GM23338 (cell line): Measurements from ENCODE around the gene DESI2. TPM values are rescaled to one million over a fixed set of nuclear protein-coding genes. Genes with fewer than 3 reads are reported as not detected.
A peak's percentile ranks its signal among the peaks of the same experiment; 100 is the strongest.

Source experiments
- ATAC-seq: fragments of 200-7000 bp; cut with Tn5 transposase; 3 replicates; pipeline ENCODE4 v1.9.1; 2020
- DNase-seq: peaks from one replicate; pipeline ENCODE4 v3.0.0-alpha.2; 2015; ENCODE audit warnings: low spot score
- H2AFZ ChIP-seq: fragments of 200-600 bp; sonication (generic); 2 replicates; pipeline ENCODE4 v1.8.0; 2016; ENCODE audit warnings: antibody characterized with exemption, mild to moderate bottlenecking, moderate library complexity
- H3F3A ChIP-seq: fragments of 200-600 bp; sonication (generic); replicated peaks from 2 replicates; pipeline ENCODE4 v1.8.0; 2017; ENCODE audit warnings: antibody characterized with exemption, mixed run types, low read depth
- H3K27ac ChIP-seq: fragments of 200-600 bp; sonication (generic); 2 replicates; pipeline ENCODE4 v1.6.1; 2016; ENCODE audit warnings: low read depth
- H3K27me3 ChIP-seq: fragments of 200-600 bp; sonication (generic); 2 replicates; pipeline ENCODE4 v1.8.0; 2016; ENCODE audit warnings: mild to moderate bottlenecking, mixed run types, moderate library complexity; ENCODE audit not compliant: insufficient read depth
- H3K36me3 ChIP-seq: fragments of 200-600 bp; sonication (generic); 2 replicates; pipeline ENCODE4 v1.8.0; 2016; ENCODE audit warnings: mild to moderate bottlenecking; ENCODE audit not compliant: insufficient read depth
- H3K4me1 ChIP-seq: fragments of 200-600 bp; sonication (generic); 2 replicates; pipeline ENCODE4 v1.8.0; 2016; ENCODE audit warnings: mild to moderate bottlenecking, moderate library complexity; ENCODE audit not compliant: insufficient read depth
- H3K4me2 ChIP-seq: fragments of 200-600 bp; sonication (generic); 2 replicates; pipeline ENCODE4 v1.7.1; 2017; ENCODE audit warnings: mixed run types
- H3K4me3 ChIP-seq: fragments of 200-600 bp; sonication (generic); 2 replicates; pipeline ENCODE4 v1.6.1; 2016; ENCODE audit warnings: mixed run types
- H3K79me2 ChIP-seq: fragments of 200-600 bp; sonication (generic); replicated peaks from 2 replicates; pipeline ENCODE4 v1.8.0; 2017; ENCODE audit warnings: mild to moderate bottlenecking; ENCODE audit not compliant: insufficient read depth
- H3K9me2 ChIP-seq: fragments of 200-600 bp; sonication (generic); 2 replicates; pipeline ENCODE4 v1.8.0; 2017; ENCODE audit not compliant: insufficient read depth
- H4K20me1 ChIP-seq: fragments of 200-600 bp; sonication (generic); replicated peaks from 2 replicates; pipeline ENCODE4 v1.8.0; 2017; ENCODE audit warnings: mild to moderate bottlenecking; ENCODE audit not compliant: insufficient read depth
- H3K27ac Mint-ChIP-seq: 2 replicates; pipeline ENCODE4 v1.8.0; 2020; ENCODE audit warnings: inconsistent platforms, mild to moderate bottlenecking, moderate library complexity, mixed read lengths
- H3K27me3 Mint-ChIP-seq: 3 replicates; pipeline ENCODE4 v1.8.0; 2022; ENCODE audit warnings: low read depth, mild to moderate bottlenecking, moderate library complexity, mixed read lengths, inconsistent platforms; ENCODE audit not compliant: insufficient read depth, poor library complexity
- H3K36me3 Mint-ChIP-seq: 3 replicates; pipeline ENCODE4 v1.8.0; 2021; ENCODE audit warnings: low read depth, mild to moderate bottlenecking, inconsistent platforms, moderate library complexity, mixed read lengths
- H3K4me1 Mint-ChIP-seq: 3 replicates; pipeline ENCODE4 v1.8.0; 2020; ENCODE audit warnings: mild to moderate bottlenecking, inconsistent platforms, mixed read lengths
- H3K4me3 Mint-ChIP-seq: 3 replicates; pipeline ENCODE4 v1.8.0; 2021; ENCODE audit warnings: moderate library complexity, mild to moderate bottlenecking, inconsistent platforms, mixed read lengths
- H3K9me3 Mint-ChIP-seq: 3 replicates; pipeline ENCODE4 v1.8.0; 2020; ENCODE audit warnings: moderate library complexity, mild to moderate bottlenecking, inconsistent platforms, mixed read lengths
- CREB1 ChIP-seq: fragments of 250-450 bp; sonication (Bioruptor Pico); IDR thresholded peaks from 2 replicates; pipeline ENCODE4 v1.5.0; 2020; ENCODE audit warnings: low read depth, mild to moderate bottlenecking, moderate library complexity
- ETS1 ChIP-seq: IDR thresholded peaks from 2 replicates; pipeline ENCODE4 v1.6.1; 2016; ENCODE audit warnings: antibody characterized with exemption
- EZH2phosphoT487 ChIP-seq: fragments of 200-600 bp; sonication (generic); IDR thresholded peaks from one replicate; pipeline ENCODE4 v1.8.1; 2018; ENCODE audit warnings: antibody characterized with exemption; ENCODE audit not compliant: unreplicated experiment
- JUNB ChIP-seq: IDR thresholded peaks from one replicate; pipeline ENCODE4 v1.6.1; 2016; ENCODE audit warnings: antibody characterized with exemption; ENCODE audit not compliant: unreplicated experiment
- POLR2AphosphoS5 ChIP-seq: IDR thresholded peaks from 2 replicates; pipeline ENCODE4 v1.6.1; 2016; ENCODE audit warnings: antibody characterized with exemption, low read depth
- STAT1 ChIP-seq: IDR thresholded peaks from one replicate; pipeline ENCODE4 v1.6.1; 2016; ENCODE audit warnings: antibody characterized with exemption; ENCODE audit not compliant: unreplicated experiment
- polyA plus RNA-seq: library from polyadenylated mRNA; unstranded; fragments of >200 nt; fragmentation: Nextera tagmentation; extraction: Ambion mirVana; gene quantifications from 2 replicates; pipeline ENCODE4 v1.2.1, GENCODE V29; 2016
- total RNA-seq: library from RNA; depleted of rRNA; stranded (reverse); fragments of >200 nt; shearing (Covaris generic); gene quantifications from 2 replicates; pipeline ENCODE4 v1.2.3, GENCODE V29; 2014

Gene DESI2
- total and polyA plus RNA-seq, 2 experiments from 2014 or later, result 145 TPM

- no peaks in the 10 kb centered on the region for H4K20me1 ChIP-seq
- ATAC-seq (no peak), DNase-seq (no peak)
- H3K27ac ChIP-seq, result no peak overlapping the region
- Mint-ChIP-seq H3K4me3 (no peak overlapping the region), H3K27ac (no peak overlapping the region), H3K9me3 (peaks cover 14% of the 10 kb centered on the region), H3K4me1 (peaks cover 12% of the 10 kb centered on the region), H3K27me3 (peaks cover 2% of the 10 kb centered on the region), H3K36me3 (peaks cover 14% of the 10 kb centered on the region; the same call in 2 of the 3 replicates)
- TF ChIP-seq CREB1 (no peak), EZH2phosphoT487 (no peak)
- H3K4me3 ChIP-seq, result no peak overlapping the region
- no peaks in the 10 kb centered on the region for H3F3A ChIP-seq
- H3K36me3 ChIP-seq, result no peaks in the 10 kb centered on the region
- H3K79me2 ChIP-seq, result no peaks in the 10 kb centered on the region
- no peak overlapping the region for H2AFZ ChIP-seq
- H3K9me2 ChIP-seq, result peaks cover 11% of the 10 kb centered on the region; the same call in 1 of the 2 replicates
- H3K4me2 ChIP-seq, result no peak overlapping the region
- H3K4me1 ChIP-seq, result no peaks in the 10 kb centered on the region; the same call in 1 of the 2 replicates
- H3K27me3 ChIP-seq, result no peaks in the 10 kb centered on the region
Observed at GRCh38 chr1:244645414-244645813, 7.5 kb upstream of the DESI2 start.

- Mint-ChIP-seq H3K4me1 (peaks cover 16% of the 10 kb centered on the region), H3K36me3 (peaks cover 14% of the 10 kb centered on the region), H3K27ac (no peak overlapping the region), H3K9me3 (peaks cover 14% of the 10 kb centered on the region), H3K27me3 (peaks cover 3% of the 10 kb centered on the region), H3K4me3 (no peak overlapping the region)
- no peak for ATAC-seq
- H3K79me2 ChIP-seq, result no peaks in the 10 kb centered on the region
- H2AFZ ChIP-seq, result no peak overlapping the region
- no peaks in the 10 kb centered on the region for H3F3A ChIP-seq
- H3K4me1 ChIP-seq, result no peaks in the 10 kb centered on the region; the same call in 1 of the 2 replicates
- no peak overlapping the region for H3K4me3 ChIP-seq
- H3K36me3 ChIP-seq, result no peaks in the 10 kb centered on the region
- no peak for DNase-seq
- no peaks in the 10 kb centered on the region for H3K27me3 ChIP-seq
- H3K27ac ChIP-seq, result no peak overlapping the region
- H3K4me2 ChIP-seq, result no peak overlapping the region
- H4K20me1 ChIP-seq, result no peaks in the 10 kb centered on the region
- peaks cover 14% of the 10 kb centered on the region for H3K9me2 ChIP-seq
- TF ChIP-seq POLR2AphosphoS5, result no peak
- no peak for TF ChIP-seq EZH2phosphoT487
Observed at GRCh38 chr1:244645890-244646289, 7.0 kb upstream of the DESI2 start.

GRCh38 chr1:244647819-244648218 lies 5.1 kb upstream of the DESI2 start:
- no peak overlapping the region for H3K27ac ChIP-seq
- peaks cover 14% of the 10 kb centered on the region for H3K9me3 Mint-ChIP-seq
- peaks cover 18% of the 10 kb centered on the region for H3K9me2 ChIP-seq
- H3K4me1 ChIP-seq, result peaks cover 10% of the 10 kb centered on the region
- DNase-seq, result peak; percentile 74
- peaks cover 3% of the 10 kb centered on the region for H3K27me3 Mint-ChIP-seq
- no peak overlapping the region for H3K27ac Mint-ChIP-seq
- ATAC-seq, result no peak
- peak overlapping the region; percentile 1 for H2AFZ ChIP-seq
- TF ChIP-seq JUNB (no peak), STAT1 (no peak), CREB1 (no peak), ETS1 (no peak)
- H3K27me3 ChIP-seq, result no peaks in the 10 kb centered on the region
- H3K4me2 ChIP-seq, result no peak overlapping the region
- H3K79me2 ChIP-seq, result no peaks in the 10 kb centered on the region
- H3F3A ChIP-seq, result no peaks in the 10 kb centered on the region
- no peak overlapping the region for H3K4me3 ChIP-seq
- no peak overlapping the region for H3K4me3 Mint-ChIP-seq
- no peaks in the 10 kb centered on the region for H4K20me1 ChIP-seq
- peaks cover 28% of the 10 kb centered on the region for H3K4me1 Mint-ChIP-seq
- H3K36me3 Mint-ChIP-seq, result peaks cover 14% of the 10 kb centered on the region
- no peaks in the 10 kb centered on the region for H3K36me3 ChIP-seq
